Activated CD8-positive, alpha-beta T cell treated with anti-CD3 and anti-CD28 coated beads for 36 hours (primary cell): ENCODE measurements around the gene EFCAB12. TPM values are rescaled to one million over a fixed set of nuclear protein-coding genes. Genes with fewer than 3 reads are reported as not detected.

Source experiments
- ATAC-seq: fragments of 200-7000 bp; cut with Tn5 transposase; one replicate; pipeline ENCODE4 v1.10.0; 2021; ENCODE audit warnings: mild to moderate bottlenecking, moderate library complexity
- CTCF ChIA-PET: fragments of 350-600 bp; sonication (Branson Sonifier 250); formaldehyde crosslinking; loops from one replicate; lab custom pipeline; 2021; ENCODE audit warnings: antibody characterized with exemption; lab: Charles Lee
- POLR2A ChIA-PET: fragments of 350-600 bp; sonication (Branson Sonifier 250); formaldehyde crosslinking; loops from one replicate; lab custom pipeline; 2021; ENCODE audit warnings: antibody characterized with exemption; lab: Charles Lee
- DNase-seq: peaks from one replicate; pipeline ENCODE4 v3.0.0-alpha.2; 2020
- H3K27ac Mint-ChIP-seq: one replicate; pipeline ENCODE4 v1.8.0; 2021; ENCODE audit warnings: mild to moderate bottlenecking, mixed read lengths
- H3K27me3 Mint-ChIP-seq: one replicate; pipeline ENCODE4 v1.8.0; 2021; ENCODE audit warnings: mixed read lengths
- H3K36me3 Mint-ChIP-seq: one replicate; pipeline ENCODE4 v1.8.0; 2021; ENCODE audit warnings: low read depth, mixed read lengths
- H3K4me1 Mint-ChIP-seq: one replicate; pipeline ENCODE4 v1.8.0; 2021; ENCODE audit warnings: low read depth, mixed read lengths
- H3K4me3 Mint-ChIP-seq: one replicate; pipeline ENCODE4 v1.8.0; 2021; ENCODE audit warnings: mild to moderate bottlenecking, moderate library complexity, mixed read lengths
- H3K9me3 Mint-ChIP-seq: one replicate; pipeline ENCODE4 v1.8.0; 2021; ENCODE audit warnings: mixed read lengths
- CTCF ChIP-seq: fragments of 200-600 bp; IDR thresholded peaks from one replicate; pipeline ENCODE4 v1.8.0; 2022; ENCODE audit warnings: antibody characterized with exemption, mild to moderate bottlenecking
- intact Hi-C: fragments of 100-400 bp; cut with micrococcal nuclease; formaldehyde crosslinking; loops from one replicate; pipeline ENCODE4 v1.10.0; 2022
- total RNA-seq, 2 experiments: library from RNA; stranded (reverse); gene quantifications; one replicate each; pipeline ENCODE4 v1.2.3, GENCODE V29; 2021

The EFCAB12 gene
- total RNA-seq = under 1 TPM; 0.56 to 0.65 TPM

DNA sequence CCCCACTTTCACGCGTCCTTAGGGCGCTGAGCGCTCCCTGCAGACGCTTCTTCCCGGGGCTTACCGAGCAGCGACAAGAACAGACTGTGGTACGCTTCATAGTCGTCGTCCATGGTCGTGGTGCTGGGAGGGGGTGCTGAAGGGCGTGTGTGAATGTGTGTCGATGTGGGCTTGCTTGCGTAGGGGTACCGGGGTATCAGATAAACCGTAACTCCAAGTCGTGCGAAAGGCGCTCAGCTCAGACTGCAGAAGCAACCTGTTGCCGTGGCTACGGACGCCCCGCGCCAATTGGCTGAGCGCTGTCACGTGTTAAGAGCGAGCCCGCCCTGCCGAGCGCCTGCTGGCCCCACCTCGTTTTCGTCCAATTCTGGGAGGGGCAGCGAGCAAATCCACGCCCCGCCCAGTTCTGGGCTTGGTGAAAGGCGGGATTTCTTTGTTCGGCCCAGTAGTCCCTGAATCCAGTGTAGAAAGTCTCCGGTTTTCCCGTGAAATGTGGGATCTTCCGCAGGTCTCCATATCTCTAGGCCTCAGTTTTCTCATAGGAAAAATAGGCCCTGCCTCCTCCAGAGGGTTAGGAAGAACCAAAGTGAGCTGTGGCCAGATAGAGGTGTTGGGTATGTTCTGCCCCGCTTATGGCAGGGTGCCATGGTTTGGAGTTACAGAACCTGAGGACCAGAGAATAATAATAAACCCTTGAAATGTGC, at the start of gene EFCAB12:
Gene EFCAB12 (minus strand): TSS at position 261 of the 704 bp plus-strand sequence. CDS start 148 bp downstream, at position 113.
- Mint-ChIP-seq H3K36me3 (peaks cover 35% of the 10 kb centered on the region), H3K9me3 (no peaks in the 10 kb centered on the region), H3K27me3 (peaks cover 2% of the 10 kb centered on the region), H3K4me3 (peak within 1 kb of the TSS; percentile 61), H3K27ac (peak within 1 kb of the TSS; percentile 58), H3K4me1 (peaks cover 36% of the 10 kb centered on the region)
- intact Hi-C loops = no loop called here
- CTCF ChIA-PET = interaction anchor here (1.4 to 2.2 kb wide), 2 partner anchors 11 to 45 kb away, joined by 8 to 11 read pairs; partner anchors contain the start of genes IFT122 and MBD4
- POLR2A ChIA-PET = interaction anchor here (0.7 to 3.5 kb wide), 9 partner anchors 11 to 113 kb away, joined by 3 to 35 read pairs (median 6); partner anchors contain the start of genes IFT122 and MBD4
- DNase-seq (peak; percentile 93), ATAC-seq (peak; percentile 96)
- no peak for TF ChIP-seq CTCF

DNA sequence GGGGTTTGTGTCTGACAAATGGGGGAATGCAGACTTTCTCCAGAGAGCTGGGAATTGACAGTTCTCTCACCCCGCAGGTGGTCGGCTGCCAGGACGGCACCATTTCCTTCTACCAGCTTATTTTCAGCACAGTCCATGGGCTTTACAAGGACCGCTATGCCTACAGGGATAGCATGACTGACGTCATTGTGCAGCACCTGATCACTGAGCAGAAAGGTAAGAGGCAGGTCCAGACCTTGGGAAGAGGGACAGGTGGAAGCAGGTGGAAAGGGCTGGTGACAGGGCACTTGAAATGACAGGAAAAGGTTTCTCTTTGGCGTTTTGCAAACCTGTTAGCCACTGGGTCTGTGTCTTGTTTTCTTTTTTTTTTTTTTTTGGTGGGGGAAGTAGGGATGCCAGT, 48.1 kb upstream of the EFCAB12 start:
- H3K27ac Mint-ChIP-seq = no peak overlapping the region
- POLR2A ChIA-PET = no interaction called here
- CTCF ChIA-PET = interaction anchor here (1.1 to 1.7 kb wide), 2 partner anchors 14 to 93 kb away, joined by 4 to 6 read pairs; no protein-coding TSS in a partner anchor
- DNase-seq = no peak
- H3K27me3 Mint-ChIP-seq = no peaks in the 10 kb centered on the region
- ATAC-seq = no peak
- intact Hi-C loops = no loop called here
- TF ChIP-seq CTCF = no peak
- no peaks in the 10 kb centered on the region for H3K36me3 Mint-ChIP-seq
- peaks cover 1% of the 10 kb centered on the region for H3K4me1 Mint-ChIP-seq
- no peak overlapping the region for H3K4me3 Mint-ChIP-seq
- no peaks in the 10 kb centered on the region for H3K9me3 Mint-ChIP-seq

GRCh38 chr3:129475863-129476262, 47.4 kb upstream of the EFCAB12 start:
- no peaks in the 10 kb centered on the region for H3K27me3 Mint-ChIP-seq
- no peak overlapping the region for H3K4me3 Mint-ChIP-seq
- H3K4me1 Mint-ChIP-seq = no peaks in the 10 kb centered on the region
- TF ChIP-seq CTCF = no peak
- CTCF ChIA-PET = interaction anchor here (1.1 to 1.7 kb wide), 3 partner anchors 9 to 93 kb away, joined by 3 to 6 read pairs (median 4); no protein-coding TSS in a partner anchor
- POLR2A ChIA-PET = no interaction called here
- ATAC-seq (no peak), DNase-seq (no peak)
- no peaks in the 10 kb centered on the region for H3K36me3 Mint-ChIP-seq
- no peaks in the 10 kb centered on the region for H3K9me3 Mint-ChIP-seq
- no peak overlapping the region for H3K27ac Mint-ChIP-seq
- intact Hi-C loops = no loop called here

DNA sequence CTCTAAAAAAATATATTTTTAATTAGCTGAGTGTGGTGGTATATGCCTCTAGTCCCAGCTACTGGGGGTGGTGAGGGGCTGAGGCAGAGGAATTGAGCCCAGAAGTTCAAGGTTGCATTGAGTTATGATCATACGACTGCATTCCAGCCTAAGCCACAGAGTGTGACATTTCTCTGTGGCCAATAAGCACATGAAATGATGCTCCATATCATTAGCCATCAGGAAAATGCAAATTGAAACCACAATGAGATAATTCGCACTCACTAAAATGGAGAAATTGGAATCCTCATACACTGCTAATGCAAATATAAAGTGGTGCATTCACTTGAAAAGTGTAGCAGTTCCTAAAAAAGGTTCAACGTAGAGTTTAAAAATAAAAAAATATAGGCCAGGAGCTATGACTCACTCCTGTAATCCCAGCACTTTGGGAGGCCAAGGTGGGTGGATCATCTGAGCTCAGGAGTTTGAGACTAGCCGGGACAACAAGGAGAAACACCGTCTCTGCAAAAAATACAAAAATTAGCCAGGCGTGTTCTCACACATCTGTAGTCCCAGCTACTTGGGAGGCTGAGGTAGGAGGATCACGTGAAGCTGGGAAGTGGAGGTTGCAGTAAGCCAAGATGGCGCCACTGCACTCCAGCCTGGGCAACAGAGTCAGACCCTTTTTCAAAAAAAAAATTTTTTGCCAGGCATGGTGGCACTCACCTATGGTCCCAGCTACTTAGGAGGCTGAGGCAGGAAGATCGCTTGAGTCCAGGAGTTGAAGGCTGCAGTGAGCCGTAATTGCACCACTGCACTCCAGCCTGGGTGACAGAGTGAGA, 46.8 kb upstream of the EFCAB12 start:
- intact Hi-C loops = no loop called here
- no peaks in the 10 kb centered on the region for H3K4me1 Mint-ChIP-seq
- H3K27ac Mint-ChIP-seq = no peak overlapping the region
- no peaks in the 10 kb centered on the region for H3K27me3 Mint-ChIP-seq
- ChIA-PET CTCF (interaction anchor here (0.9 to 1.7 kb wide), 4 partner anchors 10 to 92 kb away, joined by 3 to 6 read pairs (median 4); no protein-coding TSS in a partner anchor), POLR2A (interaction anchor here (0.6 kb wide), 1 partner anchor 32 kb away, joined by 3 read pairs; no protein-coding TSS in a partner anchor)
- ATAC-seq = no peak
- H3K4me3 Mint-ChIP-seq = no peak overlapping the region
- no peak for DNase-seq
- H3K36me3 Mint-ChIP-seq = no peaks in the 10 kb centered on the region
- no peaks in the 10 kb centered on the region for H3K9me3 Mint-ChIP-seq
- TF ChIP-seq CTCF = no peak
